Prostate gland (tissue), 2 donors: ENCODE measurements around the gene CTNNA1. TPM values are rescaled to one million over a fixed set of nuclear protein-coding genes. Genes with fewer than 3 reads are reported as not detected.

Experiments
- DNase-seq: peaks from one replicate; pipeline ENCODE4 v3.0.0-alpha.2; 2019; ENCODE audit warnings: low spot score
- H3K27ac ChIP-seq, 2 donors: fragments of 200-600 bp; sonication (generic); 2 replicates each; pipeline ENCODE4 v1.5.1; 2017 to 2019
- H3K27me3 ChIP-seq: fragments of 200-600 bp; sonication (generic); replicated peaks from 2 replicates; pipeline ENCODE4 v1.5.1; 2019; ENCODE audit not compliant: insufficient read depth
- H3K36me3 ChIP-seq, 2 donors: fragments of 200-600 bp; sonication (generic); 1 replicate in 1 of 2; 2 replicates in 1 of 2; pipeline versions ENCODE4 v1.5.1 to v1.8.1; 2017 to 2019
- H3K4me1 ChIP-seq: fragments of 200-600 bp; sonication (generic); replicated peaks from 2 replicates; pipeline ENCODE4 v1.5.1; 2019
- H3K4me3 ChIP-seq, 2 donors: fragments of 200-600 bp; sonication (generic); 2 replicates each; pipeline ENCODE4 v1.5.1; 2017 to 2019
- H3K9me3 ChIP-seq: fragments of 200-600 bp; sonication (generic); 2 replicates; pipeline ENCODE4 v1.5.1; 2017
- POLR2A ChIP-seq: fragments of 450-650 bp; IDR thresholded peaks from one replicate; pipeline ENCODE4 v1.6.1; 2016; ENCODE audit warnings: antibody characterized with exemption, mild to moderate bottlenecking
- POLR2AphosphoS5 ChIP-seq: sonication (generic); formaldehyde crosslinking; IDR thresholded peaks from one replicate; pipeline ENCODE4 v1.6.1; 2017; ENCODE audit warnings: antibody characterized with exemption
- whole genome bisulfite sequencing: methylation state at CpG from one replicate; pipeline ENCODE4 v1.1.5; 2018; 5-methylcytosine and 5-hydroxymethylcytosine counted together
- intact Hi-C: fragments of 100-400 bp; cut with DNase I; formaldehyde crosslinking; loops from one replicate; pipeline ENCODE4 v1.14.2; 2022
- total RNA-seq, 2 donors: library from RNA; depleted of rRNA; stranded (reverse); fragments of >200 nt; gene quantifications; one replicate each; pipeline ENCODE4 v1.1.0, GENCODE V29; 2016
- TF ChIP-seq, protein P1 (sequence below), 4 experiments: fragments of 200-600 bp in 2 of 4; fragments of 450-650 bp in 2 of 4; sonication (generic) in 2 of 4; IDR thresholded peaks; 1 replicate in 3 of 4; 2 replicates in 1 of 4; pipeline ENCODE4 v1.5.1; 2016 to 2019; ENCODE audit warnings: antibody characterized with exemption in 4 of 4, mild to moderate bottlenecking in 2 of 4, moderate library complexity in 2 of 4

The CTNNA1 gene
- total RNA-seq, 2 donors from 2014 or later: 210 to 212 TPM

- WGBS: 5% methylated on average over 6 of the region's 6 CpGs
- Histone ChIP-seq H3K27ac (peak overlapping the region; percentile 61 to 78), H3K9me3 (no peaks in the 10 kb centered on the region), H3K27me3 (no peaks in the 10 kb centered on the region), H3K4me3 (no peak overlapping the region), H3K36me3 (no peaks in the 10 kb centered on the region), H3K4me1 (peaks cover 14% of the 10 kb centered on the region)
- no peak for DNase-seq
- no peak for TF ChIP-seq POLR2A
- intact Hi-C loops: loop anchor here (10.0 kb wide), 1 partner anchor 122 kb away; no protein-coding TSS in a partner anchor
These were observed 199.7 kb downstream of the CTNNA1 start for GRCh38 chr5:138952962-138953361.

DNA sequence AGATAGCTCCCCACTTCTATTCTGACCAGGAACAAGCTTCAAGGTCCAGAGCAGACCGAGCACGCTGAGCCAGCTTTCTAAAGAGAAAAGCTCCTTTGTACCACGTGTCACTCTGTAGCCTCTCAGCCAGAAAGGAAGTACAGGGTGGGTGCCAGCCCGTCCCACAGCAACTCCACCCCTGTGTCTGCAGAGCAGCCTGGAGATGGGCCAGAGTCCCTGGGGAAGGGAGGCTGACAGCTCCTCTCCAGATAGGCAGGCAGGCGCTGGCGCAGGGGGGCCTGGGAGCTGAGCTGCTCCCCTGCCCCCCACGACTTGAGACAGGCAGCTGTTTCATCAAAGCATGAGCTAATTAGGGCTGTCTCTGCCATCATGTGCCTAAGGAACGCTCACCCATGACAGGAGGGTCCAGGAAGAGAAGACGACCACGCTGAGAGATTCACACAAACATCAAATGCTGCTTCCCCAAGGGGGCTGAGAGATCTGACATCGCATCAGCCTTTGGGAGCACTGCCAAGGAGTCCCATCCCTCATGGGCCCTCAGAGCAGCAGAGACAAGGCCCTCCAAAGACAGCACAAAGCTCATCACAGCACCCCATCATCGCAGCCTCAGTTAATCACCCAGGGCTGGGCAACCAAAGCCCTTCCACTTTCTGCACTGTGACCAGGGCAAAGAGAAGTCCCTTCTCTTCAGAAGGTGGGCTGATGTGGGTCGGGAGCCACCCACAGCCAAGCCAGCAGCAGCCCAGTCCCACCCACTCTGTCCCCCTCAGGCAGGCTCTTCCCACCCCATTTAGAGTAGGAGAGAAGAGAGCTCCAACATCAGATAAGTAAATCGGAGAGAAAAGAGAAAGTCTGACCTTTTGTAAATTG lies 200.4 kb downstream of the CTNNA1 start:
- no peak overlapping the region for H3K4me3 ChIP-seq

DNA sequence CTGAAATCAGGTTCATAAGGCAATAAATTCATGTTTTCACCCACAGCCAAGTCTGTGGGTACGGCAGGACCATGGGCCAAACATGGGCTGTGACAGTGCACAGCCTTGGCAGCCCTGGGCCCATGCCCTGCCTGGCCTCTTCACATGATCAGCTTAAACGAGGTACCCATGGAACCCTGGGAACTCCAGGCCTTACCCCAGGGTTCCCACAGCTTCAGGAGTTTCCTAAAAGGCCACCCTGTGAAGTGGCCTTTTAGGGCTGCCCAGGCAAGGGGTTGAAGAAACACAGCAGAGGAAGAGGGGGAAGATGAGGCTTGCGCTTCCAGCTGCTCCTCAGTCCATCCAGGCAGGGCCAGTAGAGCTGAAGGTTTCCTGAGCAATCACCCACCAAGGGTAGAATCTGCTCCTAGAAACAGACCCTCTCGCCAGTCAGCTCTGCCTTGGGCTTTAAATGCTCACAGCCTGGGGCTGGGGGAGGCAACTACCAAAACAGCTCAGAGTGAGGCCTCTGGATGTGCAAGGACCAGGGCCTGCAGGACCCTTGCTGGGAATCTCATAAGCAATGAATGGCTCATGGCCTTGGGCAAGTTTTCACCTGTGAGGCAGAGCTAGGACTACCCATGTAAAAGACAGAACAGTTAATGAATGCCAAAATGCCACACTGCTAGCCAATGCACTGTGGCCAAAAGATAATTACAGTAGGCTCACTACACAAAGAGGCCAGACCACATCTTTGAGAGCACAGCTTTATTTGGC lies 201.2 kb downstream of the CTNNA1 start:
- TF ChIP-seq POLR2A (no peak), POLR2AphosphoS5 (no peak)
- no peaks in the 10 kb centered on the region for H3K36me3 ChIP-seq
- H3K27me3 ChIP-seq: no peaks in the 10 kb centered on the region
- no peaks in the 10 kb centered on the region for H3K9me3 ChIP-seq
- intact Hi-C loops: loop anchor here (10.0 kb wide), 1 partner anchor 120 kb away; no protein-coding TSS in a partner anchor
- peak overlapping the region in 1 of 2 donors; percentile 78 for H3K27ac ChIP-seq
- H3K4me1 ChIP-seq: peaks cover 14% of the 10 kb centered on the region
- DNase-seq: no peak
- WGBS: 69% methylated on average over 4 of the region's 4 CpGs
- no peak overlapping the region for H3K4me3 ChIP-seq

More for the DNA sequence above, 200.4 kb downstream of the CTNNA1 start:
- H3K27ac ChIP-seq: peak overlapping the region; percentile 61 to 78
- WGBS: 15% methylated on average over 11 of the region's 14 CpGs
- TF ChIP-seq POLR2AphosphoS5 (peak; percentile 96), POLR2A (no peak)
- TF ChIP-seq, protein P1, sequence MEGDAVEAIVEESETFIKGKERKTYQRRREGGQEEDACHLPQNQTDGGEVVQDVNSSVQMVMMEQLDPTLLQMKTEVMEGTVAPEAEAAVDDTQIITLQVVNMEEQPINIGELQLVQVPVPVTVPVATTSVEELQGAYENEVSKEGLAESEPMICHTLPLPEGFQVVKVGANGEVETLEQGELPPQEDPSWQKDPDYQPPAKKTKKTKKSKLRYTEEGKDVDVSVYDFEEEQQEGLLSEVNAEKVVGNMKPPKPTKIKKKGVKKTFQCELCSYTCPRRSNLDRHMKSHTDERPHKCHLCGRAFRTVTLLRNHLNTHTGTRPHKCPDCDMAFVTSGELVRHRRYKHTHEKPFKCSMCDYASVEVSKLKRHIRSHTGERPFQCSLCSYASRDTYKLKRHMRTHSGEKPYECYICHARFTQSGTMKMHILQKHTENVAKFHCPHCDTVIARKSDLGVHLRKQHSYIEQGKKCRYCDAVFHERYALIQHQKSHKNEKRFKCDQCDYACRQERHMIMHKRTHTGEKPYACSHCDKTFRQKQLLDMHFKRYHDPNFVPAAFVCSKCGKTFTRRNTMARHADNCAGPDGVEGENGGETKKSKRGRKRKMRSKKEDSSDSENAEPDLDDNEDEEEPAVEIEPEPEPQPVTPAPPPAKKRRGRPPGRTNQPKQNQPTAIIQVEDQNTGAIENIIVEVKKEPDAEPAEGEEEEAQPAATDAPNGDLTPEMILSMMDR (IDR thresholded peaks at IDR 0.05): no peak
- H3K27me3 ChIP-seq: no peaks in the 10 kb centered on the region
- no peaks in the 10 kb centered on the region for H3K9me3 ChIP-seq
- intact Hi-C loops: loop anchor here (10.0 kb wide), 1 partner anchor 121 kb away; no protein-coding TSS in a partner anchor
- H3K36me3 ChIP-seq: no peaks in the 10 kb centered on the region
- peak; percentile 92 for DNase-seq
- H3K4me1 ChIP-seq: peaks cover 14% of the 10 kb centered on the region

DNA sequence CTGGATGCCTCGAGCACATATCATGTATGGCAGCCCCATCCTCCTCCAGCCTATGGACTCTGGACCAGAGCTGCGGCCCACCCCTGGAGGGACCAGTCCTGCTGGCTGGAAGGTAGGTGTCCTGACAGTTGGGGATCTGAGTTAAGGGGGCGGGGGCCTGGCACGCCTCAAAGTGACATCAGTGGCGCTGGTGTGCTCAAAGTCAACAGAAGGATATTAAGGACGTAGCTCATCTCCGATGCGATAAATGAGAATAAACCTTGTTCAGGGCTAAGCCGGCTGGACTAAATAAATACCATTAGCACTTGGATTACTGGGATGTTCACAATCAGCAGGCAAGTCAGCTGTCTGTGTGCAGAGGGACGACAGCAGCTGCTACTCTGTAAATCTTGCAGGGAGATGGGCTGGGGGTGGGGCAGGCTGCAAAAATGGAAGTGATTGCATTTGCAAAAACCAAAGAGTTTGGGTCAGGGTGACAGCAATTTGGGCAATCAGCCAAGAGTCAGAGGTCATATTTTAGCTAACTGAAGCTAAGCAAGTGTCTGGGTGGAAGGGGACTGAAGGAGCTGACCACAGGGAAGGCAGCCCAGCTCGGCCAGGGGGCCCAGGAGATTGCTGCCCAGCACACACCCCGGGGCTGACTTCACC lies 201.9 kb downstream of the CTNNA1 start:
- intact Hi-C loops: loop anchor here (10.0 kb wide), 1 partner anchor 120 kb away; no protein-coding TSS in a partner anchor
- 53% methylated on average over 12 of the region's 12 CpGs for WGBS
- Histone ChIP-seq H3K4me3 (no peak overlapping the region), H3K9me3 (no peaks in the 10 kb centered on the region), H3K4me1 (peaks cover 14% of the 10 kb centered on the region), H3K27ac (no peak overlapping the region), H3K36me3 (no peaks in the 10 kb centered on the region), H3K27me3 (no peaks in the 10 kb centered on the region)
- TF ChIP-seq, protein P1 (IDR thresholded peaks at IDR 0.05): no peak
- peak; percentile 5 for TF ChIP-seq POLR2AphosphoS5
- DNase-seq: no peak

DNA sequence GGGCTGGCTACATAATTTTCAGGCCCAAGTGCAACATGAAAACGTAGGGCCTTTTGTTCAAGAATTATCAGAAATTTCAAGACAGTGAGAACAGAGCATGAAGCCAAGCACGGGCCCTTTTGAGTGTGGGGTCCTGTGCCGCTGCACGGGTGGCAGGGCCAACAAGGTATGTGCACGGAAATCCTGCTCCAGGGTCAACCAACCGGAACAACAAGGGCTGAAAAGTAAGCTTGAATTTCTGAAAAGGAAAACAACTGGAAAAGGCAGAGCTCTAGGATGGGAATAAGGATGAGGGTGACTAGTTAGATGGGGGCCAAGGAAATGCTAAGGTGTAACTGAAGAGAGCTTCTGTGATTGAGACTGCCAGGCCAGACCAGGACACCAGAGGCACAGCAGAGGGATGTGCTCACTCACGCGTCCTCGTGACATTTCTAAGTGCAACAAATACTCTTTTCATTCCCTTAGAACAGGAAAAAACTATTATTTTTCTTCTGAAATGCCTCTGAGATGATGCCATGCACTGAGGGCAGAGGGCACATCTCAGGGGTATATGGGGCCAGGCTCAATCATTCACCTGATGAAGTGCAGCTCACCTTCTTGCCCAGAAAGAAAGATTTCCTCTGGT lies 202.6 kb downstream of the CTNNA1 start:
- Histone ChIP-seq H3K36me3 (no peaks in the 10 kb centered on the region), H3K27me3 (no peaks in the 10 kb centered on the region), H3K4me3 (no peak overlapping the region), H3K27ac (no peak overlapping the region), H3K4me1 (peaks cover 14% of the 10 kb centered on the region), H3K9me3 (no peaks in the 10 kb centered on the region)
- TF ChIP-seq POLR2A: no peak
- TF ChIP-seq, protein P1 (IDR thresholded peaks at IDR 0.05): no peak
- TF ChIP-seq POLR2AphosphoS5: no peak
- intact Hi-C loops: loop anchor here (10.0 kb wide), 1 partner anchor 119 kb away; no protein-coding TSS in a partner anchor
- WGBS: 75% methylated on average over 9 of the region's 9 CpGs
- no peak for DNase-seq
